NT2/D1 (cell line): ENCODE data around the gene KIF20B.

Experiments used
- DNase-seq: peaks from one replicate; pipeline ENCODE4 v3.0.0-alpha.2; 2011; ENCODE audit warnings: low read depth, low spot score
- H3K27me3 ChIP-seq: 2 replicates; pipeline ENCODE4 v1.6.0; 2011; ENCODE audit warnings: mild to moderate bottlenecking; ENCODE audit not compliant: insufficient read length, insufficient read depth
- H3K36me3 ChIP-seq: 2 replicates; pipeline ENCODE4 v1.6.1; 2011; ENCODE audit warnings: mild to moderate bottlenecking, low read length, mixed read lengths; ENCODE audit not compliant: insufficient read depth, insufficient read length
- H3K4me1 ChIP-seq: 2 replicates; pipeline ENCODE4 v1.5.1; 2011; ENCODE audit not compliant: insufficient read depth, insufficient read length
- H3K4me3 ChIP-seq: 2 replicates; pipeline ENCODE4 v1.5.1; 2011; ENCODE audit warnings: low read depth; ENCODE audit not compliant: insufficient read length
- H3K9ac ChIP-seq: 2 replicates; pipeline ENCODE4 v1.6.0; 2011; ENCODE audit warnings: low read depth; ENCODE audit not compliant: insufficient read length
- H3K9me3 ChIP-seq: 2 replicates; pipeline ENCODE4 v1.5.1; 2011; ENCODE audit warnings: mild to moderate bottlenecking, low read length; ENCODE audit not compliant: insufficient read depth
- SUZ12 ChIP-seq: IDR thresholded peaks from 2 replicates; pipeline ENCODE4 v1.6.1; 2011; ENCODE audit not compliant: insufficient read length, insufficient read depth; ENCODE audit errors: extremely low read depth
- YY1 ChIP-seq: IDR thresholded peaks from 2 replicates; pipeline ENCODE4 v1.6.1; 2011; ENCODE audit not compliant: insufficient read length, insufficient read depth
- ZNF274 ChIP-seq: IDR thresholded peaks from 2 replicates; pipeline ENCODE4 v1.6.1; 2011; ENCODE audit warnings: mild to moderate bottlenecking, low read depth, low read length

The KIF20B gene

DNA sequence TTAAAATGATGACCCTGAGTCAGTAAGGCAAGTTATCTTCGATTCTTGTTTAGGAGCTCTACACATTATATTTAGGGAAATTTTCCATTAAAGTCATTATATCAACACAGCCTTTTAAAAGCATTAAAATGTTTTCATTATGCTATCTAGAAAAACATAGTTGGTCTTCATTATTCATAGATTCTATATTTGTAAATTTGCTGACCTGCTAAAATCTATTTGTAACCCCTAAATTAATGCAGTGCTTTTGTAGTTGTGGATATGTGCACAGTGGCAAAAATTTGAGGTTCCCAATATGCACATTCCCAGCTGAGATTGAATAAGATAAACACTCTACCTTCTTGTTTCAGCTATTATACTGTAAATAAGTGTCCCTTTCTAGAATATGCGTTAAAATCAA lies 81.1 kb downstream of the KIF20B start:
- no peak for DNase-seq
- no peak for TF ChIP-seq ZNF274
- TF ChIP-seq SUZ12 = no peak
- no peak for TF ChIP-seq YY1
- Histone ChIP-seq H3K27me3 (no peaks in the 10 kb centered on the region), H3K9ac (no peak overlapping the region), H3K36me3 (peaks cover 19% of the 10 kb centered on the region), H3K9me3 (peaks cover 5% of the 10 kb centered on the region; the same call in 1 of the 2 replicates), H3K4me3 (no peak overlapping the region), H3K4me1 (no peaks in the 10 kb centered on the region)

DNA sequence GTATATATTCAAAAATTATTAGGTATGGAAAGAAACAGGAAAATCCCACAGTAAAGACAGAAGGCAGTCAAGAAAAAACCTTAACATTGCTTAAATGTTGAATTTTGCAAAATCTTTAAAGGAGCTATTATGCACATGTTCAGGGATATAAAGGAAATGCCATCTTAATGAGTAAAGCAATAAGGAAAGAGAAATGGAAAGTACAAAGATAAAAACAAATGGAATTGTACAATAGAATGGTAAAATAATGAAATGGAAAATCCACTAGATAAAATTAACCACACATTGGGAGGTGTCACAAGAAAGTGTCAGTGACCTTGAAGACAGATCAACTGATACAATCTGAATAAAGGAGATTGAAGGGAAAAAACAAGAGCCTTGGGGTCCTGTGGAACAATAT lies 82.0 kb downstream of the KIF20B start:
- Histone ChIP-seq H3K27me3 (no peaks in the 10 kb centered on the region), H3K4me3 (no peak overlapping the region), H3K9ac (no peak overlapping the region), H3K4me1 (no peaks in the 10 kb centered on the region), H3K9me3 (peaks cover 5% of the 10 kb centered on the region; the same call in 1 of the 2 replicates), H3K36me3 (peaks cover 19% of the 10 kb centered on the region)
- DNase-seq = no peak
- TF ChIP-seq ZNF274 (no peak), SUZ12 (no peak), YY1 (no peak)

DNA sequence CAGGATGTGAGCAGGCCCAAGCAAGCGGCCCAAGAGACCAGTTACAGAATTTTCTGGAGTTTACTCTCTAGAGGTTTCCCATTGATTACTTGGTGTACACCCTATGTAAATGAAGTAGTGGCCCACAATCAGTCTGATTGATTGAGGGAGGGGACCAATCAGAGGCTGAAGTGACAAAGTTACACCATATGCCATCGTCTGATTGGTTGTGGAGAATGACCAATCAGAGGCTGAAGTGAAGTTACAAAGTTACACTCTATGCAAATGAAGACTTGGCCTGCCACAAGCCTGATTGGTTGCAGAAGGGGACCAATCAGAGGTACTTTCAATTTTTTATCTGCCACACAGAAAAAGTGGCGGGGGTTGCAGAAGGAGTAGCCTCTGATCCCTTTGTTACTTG lies 83.7 kb downstream of the KIF20B start:
- H3K9ac ChIP-seq = no peak overlapping the region
- H3K36me3 ChIP-seq = peaks cover 18% of the 10 kb centered on the region
- H3K4me3 ChIP-seq = no peak overlapping the region
- H3K9me3 ChIP-seq = peaks cover 5% of the 10 kb centered on the region; the same call in 1 of the 2 replicates
- no peak for DNase-seq
- no peaks in the 10 kb centered on the region for H3K27me3 ChIP-seq
- no peaks in the 10 kb centered on the region for H3K4me1 ChIP-seq
- no peak for TF ChIP-seq YY1

DNA sequence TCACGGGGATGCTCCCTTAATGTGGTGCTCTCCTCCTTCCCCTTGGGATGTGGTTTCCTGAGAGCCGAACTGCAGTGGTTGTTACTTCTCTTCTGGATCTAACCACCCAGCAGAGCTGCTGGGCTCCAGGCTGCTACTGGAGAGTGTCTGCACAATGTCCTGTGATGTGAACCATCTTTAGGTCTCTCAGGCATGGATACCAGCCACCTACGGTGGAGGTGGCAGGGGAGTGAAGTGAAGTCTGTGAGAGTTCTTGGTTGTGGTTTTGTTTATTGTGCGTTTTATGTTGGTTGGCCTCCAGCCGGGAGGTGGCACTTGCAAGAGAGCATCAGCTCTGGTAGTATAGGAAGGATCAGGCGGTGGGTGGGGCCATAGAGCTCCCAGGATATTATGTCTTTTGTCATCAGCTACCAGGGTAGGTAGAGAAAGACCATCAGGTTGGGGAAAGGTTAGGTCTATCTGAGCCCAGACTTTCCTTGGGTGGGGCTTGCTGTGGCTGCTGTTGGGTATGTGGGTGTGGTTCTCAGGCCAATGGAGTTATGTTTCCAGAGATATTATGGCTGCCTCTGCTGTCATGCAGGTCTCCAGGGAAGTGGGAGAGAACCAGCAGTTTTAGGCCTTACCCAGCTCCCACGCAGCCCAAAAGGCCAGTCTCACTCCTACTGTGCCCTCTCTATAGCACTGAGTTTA lies 87.9 kb downstream of the KIF20B start:
- no peaks in the 10 kb centered on the region for H3K4me1 ChIP-seq
- H3K36me3 ChIP-seq = no peaks in the 10 kb centered on the region
- H3K4me3 ChIP-seq = no peak overlapping the region
- peaks cover 5% of the 10 kb centered on the region; the same call in 1 of the 2 replicates for H3K9me3 ChIP-seq
- H3K9ac ChIP-seq = no peak overlapping the region
- TF ChIP-seq YY1 = no peak
- TF ChIP-seq SUZ12 = no peak
- no peak for TF ChIP-seq ZNF274
- DNase-seq = no peak
- no peaks in the 10 kb centered on the region for H3K27me3 ChIP-seq

DNA sequence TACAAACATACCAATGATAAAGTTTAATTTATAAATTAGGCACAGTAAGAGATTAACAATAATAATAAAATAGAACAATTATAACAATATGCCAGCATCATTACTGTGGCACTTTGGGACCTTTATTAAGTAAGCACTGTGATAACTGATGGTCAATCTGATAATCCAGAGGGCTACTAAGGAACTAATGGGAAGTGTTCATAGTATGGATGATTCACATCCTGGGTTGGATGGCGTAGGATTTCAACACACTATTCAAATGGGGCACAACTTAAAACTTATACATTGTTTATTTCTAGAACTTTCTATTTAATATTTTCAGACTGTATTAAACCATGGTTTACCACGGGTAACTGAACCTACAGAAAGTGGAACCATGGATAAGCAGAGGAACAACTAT lies 90.8 kb downstream of the KIF20B start:
- TF ChIP-seq YY1 = no peak
- TF ChIP-seq SUZ12 = no peak
- TF ChIP-seq ZNF274 = no peak
- H3K4me1 ChIP-seq = no peaks in the 10 kb centered on the region
- H3K9ac ChIP-seq = no peak overlapping the region
- DNase-seq = no peak
- no peaks in the 10 kb centered on the region for H3K36me3 ChIP-seq
- no peaks in the 10 kb centered on the region for H3K27me3 ChIP-seq
- no peak overlapping the region for H3K4me3 ChIP-seq
- H3K9me3 ChIP-seq = no peaks in the 10 kb centered on the region

DNA sequence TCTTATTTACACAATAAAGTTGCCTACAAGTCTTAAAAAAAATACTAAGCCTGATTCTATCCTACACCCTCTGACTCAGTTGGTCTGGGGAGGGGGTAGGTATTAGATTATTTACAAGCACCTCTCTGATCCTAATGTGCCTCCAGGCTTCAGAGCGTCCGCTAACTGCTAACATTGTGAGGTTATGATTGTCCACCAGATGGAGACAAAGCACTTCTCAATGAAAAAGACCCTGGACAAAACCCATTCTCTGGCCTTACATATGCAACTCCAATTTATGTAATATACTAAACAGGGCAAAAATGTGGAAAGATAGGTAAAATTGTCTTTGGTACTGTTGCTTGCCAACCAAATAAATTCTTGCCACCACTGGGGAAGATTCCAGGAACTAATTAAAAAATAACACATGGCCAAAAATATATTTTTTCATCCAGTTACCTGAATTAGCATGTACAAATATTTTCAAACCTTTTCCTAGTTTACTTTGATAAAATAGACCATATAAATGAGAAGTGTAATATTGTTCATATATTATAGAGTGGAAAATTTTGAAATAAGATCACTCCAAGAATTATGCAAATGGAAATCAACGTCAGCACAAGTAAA lies 92.4 kb downstream of the KIF20B start:
- DNase-seq = peak; percentile 55
- no peaks in the 10 kb centered on the region for H3K36me3 ChIP-seq
- TF ChIP-seq SUZ12 = no peak
- no peak for TF ChIP-seq ZNF274
- TF ChIP-seq YY1 = no peak
- H3K9ac ChIP-seq = no peak overlapping the region
- H3K4me1 ChIP-seq = no peaks in the 10 kb centered on the region
- H3K27me3 ChIP-seq = no peaks in the 10 kb centered on the region
- no peak overlapping the region for H3K4me3 ChIP-seq
- H3K9me3 ChIP-seq = no peaks in the 10 kb centered on the region

DNA sequence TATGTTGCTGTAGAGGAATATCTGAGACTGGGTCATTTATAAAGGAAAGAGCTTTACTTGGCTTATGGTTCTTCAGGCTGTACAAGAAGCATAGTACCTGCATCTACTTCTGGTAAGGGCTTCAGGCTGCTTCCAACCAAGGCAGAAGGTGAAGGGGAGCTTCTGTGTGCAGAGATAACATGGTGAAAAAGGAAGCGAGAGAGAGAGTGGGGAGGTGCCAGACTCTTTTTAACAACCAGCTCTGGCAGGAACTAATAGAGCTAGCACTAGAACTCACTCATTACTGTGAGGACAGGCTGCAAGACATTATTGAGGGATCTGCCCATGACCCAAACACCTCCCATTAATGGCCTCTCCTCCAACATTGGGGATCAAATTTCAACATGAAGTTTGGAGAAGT lies 94.5 kb downstream of the KIF20B start:
- no peaks in the 10 kb centered on the region for H3K9me3 ChIP-seq
- H3K9ac ChIP-seq = no peak overlapping the region
- TF ChIP-seq ZNF274 (no peak), SUZ12 (no peak), YY1 (no peak)
- no peaks in the 10 kb centered on the region for H3K4me1 ChIP-seq
- no peaks in the 10 kb centered on the region for H3K36me3 ChIP-seq
- no peak for DNase-seq
- no peak overlapping the region for H3K4me3 ChIP-seq
- H3K27me3 ChIP-seq = no peaks in the 10 kb centered on the region

DNA sequence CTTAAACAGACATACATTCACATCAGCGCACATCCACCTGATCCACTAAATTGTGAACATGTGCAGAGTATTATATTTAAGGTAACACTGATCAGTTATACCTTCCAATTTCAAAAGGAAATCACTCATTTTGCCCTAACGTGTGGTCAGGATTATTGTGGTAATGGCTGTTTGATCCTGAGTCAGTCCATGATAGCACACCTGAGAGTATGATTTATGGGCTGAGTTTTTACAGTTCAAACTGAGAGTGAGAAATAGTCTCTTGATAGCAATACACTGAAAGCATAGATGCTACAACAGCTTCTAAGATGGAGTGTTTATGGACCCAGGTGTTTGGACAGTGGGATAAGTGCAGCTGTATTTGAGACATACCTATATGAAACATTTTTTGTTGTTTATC lies 96.7 kb downstream of the KIF20B start:
- no peaks in the 10 kb centered on the region for H3K36me3 ChIP-seq
- DNase-seq = no peak
- H3K4me1 ChIP-seq = no peaks in the 10 kb centered on the region

More for the DNA sequence above, 96.7 kb downstream of the KIF20B start:
- Histone ChIP-seq H3K27me3 (no peaks in the 10 kb centered on the region), H3K9me3 (no peaks in the 10 kb centered on the region), H3K9ac (no peak overlapping the region), H3K4me3 (no peak overlapping the region)
- TF ChIP-seq ZNF274 = no peak
- no peak for TF ChIP-seq YY1
- no peak for TF ChIP-seq SUZ12
